ENCODE results near the gene ROBO3. TPM values are rescaled to one million over a fixed set of nuclear protein-coding genes. Genes with fewer than 3 reads are reported as not detected.
A peak's percentile ranks its signal among the peaks of the same experiment; 100 is the strongest.

Gene ROBO3
- total RNA-seq, 4 donors from 2014 or later = 1.9 to 5.3 (median 3.3) TPM

GRCh38 chr11:124869331-124869730, 4.1 kb downstream of the ROBO3 start:
- no peak overlapping the region for H3K4me3 ChIP-seq (ENCODE audit: low read depth, poor library complexity, severe bottlenecking)
- DNase-seq (ENCODE audit: low spot score in 2 of 2) = no peak
- WGBS, 2 donors = 6 to 7% methylated on average over 16 of the region's 16 CpGs
- intact Hi-C loops (cut with DNase I; ENCODE audit: low total_unique reads) = no loop called here
- TF ChIP-seq CTCF (IDR thresholded peaks at IDR 0.05) (no peak), POLR2A (IDR thresholded peaks at IDR 0.05) (no peak)

- TF ChIP-seq POLR2A (IDR thresholded peaks at IDR 0.05) = no peak
- no peak for TF ChIP-seq CTCF (IDR thresholded peaks at IDR 0.05)
- intact Hi-C loops (cut with DNase I; ENCODE audit: low total_unique reads) = no loop called here
- 46 to 55% methylated on average over 14 of the region's 14 CpGs for WGBS, 2 donors
- no peak for DNase-seq (ENCODE audit: low spot score in 2 of 2)
- no peak overlapping the region for H3K4me3 ChIP-seq (ENCODE audit: low read depth, poor library complexity, severe bottlenecking)
Measured at GRCh38 chr11:124869856-124870387, 4.7 kb downstream of the ROBO3 start.

GRCh38 chr11:124870430-124870829, 5.2 kb downstream of the ROBO3 start:
- H3K4me3 ChIP-seq (ENCODE audit: low read depth, poor library complexity, severe bottlenecking) = no peak overlapping the region
- DNase-seq (ENCODE audit: low spot score in 2 of 2) = peak in 1 of 2 donors; percentile 74
- no peak for TF ChIP-seq CTCF (IDR thresholded peaks at IDR 0.05)
- TF ChIP-seq POLR2A (IDR thresholded peaks at IDR 0.05) = no peak
- intact Hi-C loops (cut with DNase I; ENCODE audit: low total_unique reads) = no loop called here
- WGBS, 2 donors = 55 to 63% methylated on average over 7 of the region's 7 CpGs

- WGBS, 2 donors = 44 to 68% methylated on average over 8 of the region's 8 CpGs
- no peak overlapping the region for H3K4me3 ChIP-seq (ENCODE audit: low read depth, poor library complexity, severe bottlenecking)
- DNase-seq (ENCODE audit: low spot score in 2 of 2) = no peak
- no peak for TF ChIP-seq POLR2A (IDR thresholded peaks at IDR 0.05)
- TF ChIP-seq CTCF (IDR thresholded peaks at IDR 0.05) = no peak
- intact Hi-C loops (cut with DNase I; ENCODE audit: low total_unique reads) = no loop called here
Measured at GRCh38 chr11:124872280-124872679, 7.0 kb downstream of the ROBO3 start.

GRCh38 chr11:124872741-124873140, 7.5 kb downstream of the ROBO3 start:
- no peak for DNase-seq (ENCODE audit: low spot score in 2 of 2)
- intact Hi-C loops (cut with DNase I; ENCODE audit: low total_unique reads) = no loop called here
- no peak for TF ChIP-seq POLR2A (IDR thresholded peaks at IDR 0.05)
- no peak for TF ChIP-seq CTCF (IDR thresholded peaks at IDR 0.05)
- no peak overlapping the region for H3K4me3 ChIP-seq (ENCODE audit: low read depth, poor library complexity, severe bottlenecking)
- WGBS, 2 donors = 16 to 26% methylated on average over 9 of the region's 9 CpGs

GRCh38 chr11:124873951-124874350, 8.7 kb downstream of the ROBO3 start:
- TF ChIP-seq POLR2A (IDR thresholded peaks at IDR 0.05) (no peak), CTCF (IDR thresholded peaks at IDR 0.05) (no peak)
- 62 to 80% methylated on average over 8 of the region's 8 CpGs for WGBS, 2 donors
- H3K4me3 ChIP-seq (ENCODE audit: low read depth, poor library complexity, severe bottlenecking) = no peak overlapping the region
- intact Hi-C loops (cut with DNase I; ENCODE audit: low total_unique reads) = no loop called here
- DNase-seq (ENCODE audit: low spot score in 2 of 2) = peak in 1 of 2 donors; percentile 64

Measured in lower leg skin (tissue), 4 donors.